IPS-18a (cell line): ENCODE data around the gene MOSMO.
A peak's percentile ranks its signal among the peaks of the same experiment; 100 is the strongest.

Source experiments
- H3K27ac ChIP-seq: one replicate; pipeline ENCODE4 v1.5.1; 2013; ENCODE audit warnings: low read length
- H3K27me3 ChIP-seq: one replicate; pipeline ENCODE4 v1.6.1; 2013; ENCODE audit warnings: mild to moderate bottlenecking, low read length; ENCODE audit not compliant: control insufficient read depth, insufficient read depth
- H3K36me3 ChIP-seq: one replicate; pipeline ENCODE4 v1.6.1; 2013; ENCODE audit warnings: low read depth, low read length; ENCODE audit not compliant: control insufficient read depth
- H3K4me1 ChIP-seq: one replicate; pipeline ENCODE4 v1.6.1; 2013; ENCODE audit warnings: low read depth, low read length; ENCODE audit not compliant: control insufficient read depth
- H3K4me3 ChIP-seq: one replicate; pipeline ENCODE4 v1.5.1; 2013; ENCODE audit warnings: low read length
- H3K9ac ChIP-seq: one replicate; pipeline ENCODE4 v1.6.1; 2013; ENCODE audit warnings: mild to moderate bottlenecking, low read length, moderate library complexity
- H3K9me3 ChIP-seq: one replicate; pipeline ENCODE4 v1.6.1; 2013; ENCODE audit warnings: low read depth, low read length; ENCODE audit not compliant: control insufficient read depth

MOSMO gene

DNA sequence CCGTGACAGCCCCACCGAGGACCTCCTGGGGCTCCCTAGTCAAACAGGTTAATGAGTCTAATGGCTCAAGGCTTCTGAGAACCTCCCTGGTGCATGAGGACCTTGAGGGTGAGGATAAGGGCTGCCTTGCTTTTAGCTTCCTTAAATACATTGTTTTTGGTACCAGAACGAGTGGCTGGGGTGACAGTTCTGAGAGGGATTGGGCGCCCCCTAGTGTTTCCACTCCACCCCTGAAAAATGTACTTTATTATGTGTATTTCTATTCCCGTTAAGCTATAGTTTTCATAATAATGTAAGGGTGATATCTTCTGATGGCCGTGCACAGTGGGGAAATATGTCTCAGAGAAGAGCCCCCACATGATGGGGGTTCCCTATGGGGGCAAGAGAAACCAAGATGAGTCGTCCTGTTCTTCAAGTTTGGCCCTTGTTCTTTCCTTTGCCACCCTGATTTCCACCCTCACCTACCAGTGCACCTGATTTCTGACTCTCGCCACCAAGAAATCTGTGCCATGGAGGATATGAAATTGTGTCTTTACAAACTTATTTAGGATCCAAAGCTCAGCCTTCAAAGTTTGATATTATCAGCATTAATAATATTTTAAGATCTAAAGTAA lies 69.9 kb downstream of the MOSMO start:
- no peaks in the 10 kb centered on the region for H3K27me3 ChIP-seq
- H3K27ac ChIP-seq: no peak overlapping the region
- no peak overlapping the region for H3K9ac ChIP-seq
- H3K9me3 ChIP-seq: no peaks in the 10 kb centered on the region
- H3K4me3 ChIP-seq: no peak overlapping the region
- no peaks in the 10 kb centered on the region for H3K4me1 ChIP-seq
- H3K36me3 ChIP-seq: no peaks in the 10 kb centered on the region

DNA sequence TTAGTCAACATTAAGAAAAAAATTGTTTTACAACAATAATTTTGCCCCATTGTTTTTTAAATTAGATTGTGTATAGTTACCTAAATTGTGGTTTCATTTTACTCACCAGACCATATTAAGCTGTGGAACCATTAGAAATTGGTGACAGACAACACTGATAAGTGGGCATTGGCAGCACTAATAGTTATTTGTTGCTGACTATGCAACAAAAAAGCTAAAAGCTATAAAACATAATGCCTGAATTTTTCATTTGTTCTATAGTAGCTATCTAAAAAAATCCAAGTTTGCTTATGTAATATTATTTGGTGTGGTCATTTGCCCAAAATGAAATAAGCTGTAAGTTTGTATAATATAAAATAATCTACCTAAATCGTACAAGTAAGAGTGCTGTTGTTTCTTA lies 70.7 kb downstream of the MOSMO start:
- no peaks in the 10 kb centered on the region for H3K27me3 ChIP-seq
- no peaks in the 10 kb centered on the region for H3K36me3 ChIP-seq
- H3K4me3 ChIP-seq: no peak overlapping the region
- H3K9me3 ChIP-seq: no peaks in the 10 kb centered on the region
- no peaks in the 10 kb centered on the region for H3K4me1 ChIP-seq
- no peak overlapping the region for H3K27ac ChIP-seq
- H3K9ac ChIP-seq: no peak overlapping the region

DNA sequence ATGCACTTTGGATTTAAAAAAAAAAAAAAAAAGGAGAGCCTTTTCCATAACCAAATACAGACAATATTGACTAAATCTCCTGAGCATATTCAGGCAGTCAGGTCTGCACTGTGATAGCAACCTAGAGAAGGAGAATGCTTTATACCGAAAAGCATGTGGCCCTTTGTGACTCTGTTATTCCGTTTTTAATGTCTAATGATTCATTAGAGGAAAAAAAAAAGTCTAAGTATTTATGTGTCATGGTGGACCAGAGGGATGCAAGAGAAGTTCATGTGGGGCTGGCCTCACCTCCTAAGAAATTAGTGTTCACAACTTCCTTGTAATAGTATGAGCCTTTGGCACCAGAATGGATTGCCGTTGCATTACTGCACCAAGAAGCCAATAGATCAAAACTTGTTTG lies 73.1 kb downstream of the MOSMO start:
- Histone ChIP-seq H3K9me3 (no peaks in the 10 kb centered on the region), H3K4me1 (no peaks in the 10 kb centered on the region), H3K36me3 (no peaks in the 10 kb centered on the region), H3K9ac (no peak overlapping the region), H3K27ac (no peak overlapping the region), H3K27me3 (no peaks in the 10 kb centered on the region), H3K4me3 (no peak overlapping the region)

DNA sequence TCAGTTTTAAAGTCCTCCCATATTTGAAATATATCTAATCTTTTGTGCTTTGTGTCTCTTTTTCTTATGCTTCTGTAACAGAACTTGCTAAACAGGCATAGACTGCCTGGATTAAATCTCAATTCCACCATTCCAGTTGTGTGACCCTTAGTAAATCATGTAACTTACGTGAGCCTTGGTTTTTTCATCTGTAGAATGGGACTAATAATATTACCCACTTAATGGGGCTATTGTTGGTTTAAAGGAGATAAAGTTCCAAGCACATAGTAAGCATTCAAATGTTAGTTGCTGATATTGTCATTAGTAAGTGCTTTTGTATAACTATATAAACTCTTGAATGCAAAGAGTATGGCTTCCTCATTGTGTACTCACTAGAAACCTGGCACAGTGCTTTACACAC lies 78.5 kb downstream of the MOSMO start:
- no peaks in the 10 kb centered on the region for H3K36me3 ChIP-seq
- no peaks in the 10 kb centered on the region for H3K4me1 ChIP-seq
- no peaks in the 10 kb centered on the region for H3K9me3 ChIP-seq
- H3K27me3 ChIP-seq: no peaks in the 10 kb centered on the region
- H3K9ac ChIP-seq: no peak overlapping the region
- no peak overlapping the region for H3K4me3 ChIP-seq
- H3K27ac ChIP-seq: no peak overlapping the region

DNA sequence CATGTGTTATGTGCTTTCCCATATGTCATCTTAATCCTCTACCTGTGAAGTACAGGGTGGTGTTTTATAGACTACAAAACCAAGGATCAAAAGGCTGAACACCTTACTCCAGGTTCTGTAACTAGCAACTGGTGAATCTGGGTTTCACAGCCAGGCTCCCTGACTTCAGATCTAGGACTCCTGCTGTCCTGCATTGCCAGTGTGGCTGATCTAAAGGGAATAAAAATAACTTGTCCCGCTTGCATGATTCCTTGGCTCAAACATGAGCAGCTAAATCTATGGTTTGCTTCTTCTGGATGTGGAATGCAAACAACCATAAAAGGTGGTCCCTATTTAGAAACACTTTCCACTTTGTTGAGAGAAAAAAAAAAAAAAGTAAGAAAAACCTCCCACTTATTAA lies 80.7 kb downstream of the MOSMO start:
- no peak overlapping the region for H3K9ac ChIP-seq
- no peaks in the 10 kb centered on the region for H3K27me3 ChIP-seq
- H3K4me1 ChIP-seq: peaks cover 11% of the 10 kb centered on the region
- H3K4me3 ChIP-seq: no peak overlapping the region
- H3K36me3 ChIP-seq: no peaks in the 10 kb centered on the region
- no peak overlapping the region for H3K27ac ChIP-seq
- H3K9me3 ChIP-seq: no peaks in the 10 kb centered on the region

DNA sequence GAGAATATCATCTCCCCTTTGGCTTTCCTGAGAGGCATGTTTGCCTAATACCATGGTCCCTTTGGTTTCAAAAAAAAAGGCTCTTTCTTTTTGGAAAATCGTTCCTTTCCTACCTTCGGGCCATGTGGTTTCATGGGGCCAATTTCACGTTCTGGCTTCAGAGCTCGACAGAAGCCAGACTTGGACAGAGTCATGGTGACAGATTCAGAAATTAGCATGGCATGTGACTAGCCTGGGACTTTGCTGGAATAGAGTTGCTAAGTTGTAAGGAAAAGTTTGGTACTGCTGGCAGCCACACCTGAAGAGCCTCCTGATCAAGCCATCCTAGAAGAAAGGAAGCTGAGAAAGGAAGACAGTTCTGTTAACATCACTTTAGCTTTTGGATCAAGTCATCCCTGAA lies 82.0 kb downstream of the MOSMO start:
- Histone ChIP-seq H3K9me3 (no peaks in the 10 kb centered on the region), H3K27me3 (no peaks in the 10 kb centered on the region), H3K9ac (no peak overlapping the region), H3K36me3 (no peaks in the 10 kb centered on the region), H3K4me1 (peaks cover 11% of the 10 kb centered on the region), H3K4me3 (no peak overlapping the region), H3K27ac (no peak overlapping the region)

DNA sequence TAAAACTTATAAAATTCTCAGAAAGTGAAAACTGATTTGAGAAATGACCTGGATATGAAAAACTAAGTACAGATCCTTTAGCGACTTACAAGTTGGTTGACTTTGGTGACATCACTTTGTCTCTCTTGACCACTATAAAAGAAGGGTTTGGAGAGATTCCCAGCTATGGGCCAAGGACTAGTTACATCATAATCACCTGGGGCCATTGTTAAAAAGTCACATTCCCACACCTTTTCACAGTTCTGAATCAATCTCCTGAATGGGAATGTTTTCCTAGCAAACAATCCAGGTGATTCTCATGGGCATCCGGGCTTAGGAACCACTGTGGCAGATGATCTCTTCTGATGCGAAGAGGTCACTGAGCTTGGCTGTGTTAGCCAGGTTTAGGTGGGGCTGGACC lies 83.8 kb downstream of the MOSMO start:
- H3K36me3 ChIP-seq: no peaks in the 10 kb centered on the region
- no peak overlapping the region for H3K27ac ChIP-seq
- H3K27me3 ChIP-seq: no peaks in the 10 kb centered on the region
- H3K9ac ChIP-seq: peak overlapping the region; percentile 1
- H3K9me3 ChIP-seq: no peaks in the 10 kb centered on the region
- H3K4me1 ChIP-seq: peaks cover 11% of the 10 kb centered on the region
- H3K4me3 ChIP-seq: no peak overlapping the region

DNA sequence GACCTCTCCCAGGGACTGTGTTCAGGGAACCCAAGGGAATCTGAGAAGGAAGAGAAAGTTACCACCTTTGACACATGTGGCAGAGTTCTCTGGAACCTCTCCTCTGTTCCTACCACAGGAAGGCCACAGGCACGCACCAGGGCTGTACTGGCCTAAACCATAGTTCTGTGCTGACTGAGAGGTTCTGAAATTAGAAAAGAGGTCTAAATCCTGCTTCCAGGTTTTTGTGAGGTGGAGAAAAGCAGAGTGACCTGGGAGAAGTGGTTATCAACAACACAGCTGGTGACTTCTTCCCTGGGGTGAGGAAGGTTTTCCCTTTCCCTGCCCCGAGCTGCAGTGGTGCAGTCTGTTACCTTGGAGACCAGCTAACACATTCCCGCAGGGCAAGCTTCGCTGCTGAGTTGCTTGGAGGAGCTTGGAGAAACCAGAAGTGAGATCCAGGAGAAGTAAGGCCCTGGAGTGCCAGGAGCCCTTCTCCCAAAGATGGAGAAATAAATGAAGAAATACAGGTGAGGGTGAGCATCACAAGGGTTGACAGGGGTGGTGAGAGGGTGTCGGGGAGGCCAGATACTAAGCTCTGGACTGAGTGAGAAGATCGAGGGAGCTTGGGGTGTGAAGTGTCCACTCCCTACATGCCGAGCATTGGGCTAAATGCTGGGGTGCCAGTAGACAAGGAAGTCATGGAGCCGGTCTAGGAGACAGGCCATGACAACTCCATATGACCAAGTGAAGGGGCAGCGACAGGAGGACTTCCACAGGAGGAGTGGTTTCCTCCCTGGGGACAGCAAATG lies 84.4 kb downstream of the MOSMO start, which contains the start of gene VWA3A:
VWA3A (plus strand) TSS at position 399 of the 791 bp plus-strand sequence; CDS start at position 496, 97 bp downstream.
- Histone ChIP-seq H3K27me3 (no peaks in the 10 kb centered on the region), H3K9me3 (no peaks in the 10 kb centered on the region), H3K9ac (peak within 1 kb of the TSS; percentile 1), H3K4me3 (no peak within 1 kb of the TSS), H3K36me3 (no peaks in the 10 kb centered on the region), H3K4me1 (peaks cover 11% of the 10 kb centered on the region), H3K27ac (no peak within 1 kb of the TSS)

DNA sequence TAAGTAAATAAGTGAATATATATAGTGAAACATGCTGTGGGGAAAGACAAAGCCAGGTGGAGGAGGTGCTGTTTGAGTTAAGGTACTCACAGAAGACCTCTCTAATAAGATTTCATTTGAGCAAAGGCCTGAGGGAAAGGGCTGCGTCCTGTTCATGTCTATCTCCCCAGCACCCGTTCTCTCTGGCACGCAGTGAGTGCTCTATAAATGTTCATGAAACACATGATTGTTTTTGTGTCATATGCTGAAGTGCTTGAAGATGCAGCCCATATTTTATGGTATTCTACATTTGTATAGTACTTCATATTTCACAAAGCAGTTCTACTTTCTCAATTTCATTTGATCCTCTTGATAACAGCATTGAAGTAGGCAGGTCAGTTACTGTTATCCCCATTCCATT lies 85.4 kb downstream of the MOSMO start:
- H3K27ac ChIP-seq: no peak overlapping the region
- H3K9me3 ChIP-seq: no peaks in the 10 kb centered on the region
- H3K4me1 ChIP-seq: peaks cover 11% of the 10 kb centered on the region
- H3K27me3 ChIP-seq: no peaks in the 10 kb centered on the region
- no peak overlapping the region for H3K4me3 ChIP-seq
- H3K36me3 ChIP-seq: no peaks in the 10 kb centered on the region
- H3K9ac ChIP-seq: no peak overlapping the region

DNA sequence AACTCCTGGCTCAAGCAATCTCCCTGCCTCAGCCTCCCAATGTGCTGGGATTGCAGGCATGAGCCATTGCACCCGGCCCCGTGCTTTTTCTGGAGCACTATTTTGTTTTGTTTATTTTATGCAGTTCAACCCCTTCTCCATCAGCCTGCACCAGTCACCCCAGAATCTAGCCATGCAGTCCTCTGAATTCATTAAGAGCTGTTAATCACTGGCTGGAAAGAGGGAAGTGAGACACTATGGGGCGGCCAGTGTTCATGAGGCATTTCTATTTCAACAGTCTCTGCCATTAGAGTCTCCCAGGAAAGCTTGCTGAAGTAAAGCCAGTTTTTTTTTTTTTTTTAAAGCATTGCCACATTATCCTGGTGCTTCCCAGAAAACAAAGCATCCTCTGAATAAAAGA lies 86.1 kb downstream of the MOSMO start:
- H3K27me3 ChIP-seq: no peaks in the 10 kb centered on the region
- no peaks in the 10 kb centered on the region for H3K9me3 ChIP-seq
- no peak overlapping the region for H3K4me3 ChIP-seq
- H3K36me3 ChIP-seq: no peaks in the 10 kb centered on the region
- H3K27ac ChIP-seq: no peak overlapping the region
- no peak overlapping the region for H3K9ac ChIP-seq
- H3K4me1 ChIP-seq: peaks cover 11% of the 10 kb centered on the region

DNA sequence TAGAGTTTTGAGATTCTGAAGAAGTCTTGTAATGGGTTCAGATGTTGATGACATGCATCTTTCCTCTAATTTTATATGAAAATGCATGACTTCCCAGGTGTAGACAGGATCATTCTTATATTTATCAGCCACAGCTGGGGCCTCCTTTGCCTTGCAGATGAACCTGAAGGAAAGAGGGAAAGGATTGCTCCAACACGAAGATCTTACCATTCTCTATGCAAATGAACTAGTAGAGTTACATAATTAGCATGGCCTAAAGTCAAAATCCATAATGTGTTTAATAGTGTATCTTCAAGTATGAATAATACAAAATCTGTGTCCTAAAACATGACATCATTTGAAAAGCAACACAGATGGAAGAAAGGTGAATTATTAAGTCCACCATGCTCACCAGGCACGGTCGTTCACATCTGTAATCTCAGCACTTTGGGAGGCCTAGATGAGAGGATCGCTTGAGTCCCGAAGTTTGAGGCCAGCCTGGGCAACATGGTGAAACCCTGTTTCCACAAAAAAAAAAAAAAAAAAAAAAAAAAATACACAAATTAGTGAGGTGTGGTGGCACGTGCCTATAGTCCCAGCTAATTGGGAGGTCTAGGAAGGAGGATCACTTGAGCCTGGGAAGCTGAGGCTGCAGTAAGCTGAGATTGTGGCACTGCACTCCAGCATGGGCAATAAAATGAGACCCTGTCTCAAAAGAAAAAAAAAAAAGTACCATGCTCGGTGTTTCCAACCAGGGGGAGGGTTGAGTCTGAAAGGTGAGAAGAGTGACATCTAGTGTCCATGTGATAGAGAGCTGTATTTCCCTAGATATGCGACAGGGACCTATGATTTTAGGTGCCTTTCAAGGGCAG lies 90.7 kb downstream of the MOSMO start:
- no peaks in the 10 kb centered on the region for H3K36me3 ChIP-seq
- H3K27me3 ChIP-seq: no peaks in the 10 kb centered on the region
- H3K9ac ChIP-seq: no peak overlapping the region
- H3K9me3 ChIP-seq: no peaks in the 10 kb centered on the region
- H3K27ac ChIP-seq: no peak overlapping the region
- no peak overlapping the region for H3K4me3 ChIP-seq
- peaks cover 3% of the 10 kb centered on the region for H3K4me1 ChIP-seq
